ENCODE measurements around the gene SPR. TPM values are rescaled to one million over a fixed set of nuclear protein-coding genes. Genes with fewer than 3 reads are reported as not detected.
A peak's percentile ranks its signal among the peaks of the same experiment; 100 is the strongest.

Gene SPR
- total and polyA plus RNA-seq, 2 of the 13 experiments (the other 11 are each of a cell fraction or from before 2014, with no cell fraction given) = 34.0 to 96.0 TPM

DNA sequence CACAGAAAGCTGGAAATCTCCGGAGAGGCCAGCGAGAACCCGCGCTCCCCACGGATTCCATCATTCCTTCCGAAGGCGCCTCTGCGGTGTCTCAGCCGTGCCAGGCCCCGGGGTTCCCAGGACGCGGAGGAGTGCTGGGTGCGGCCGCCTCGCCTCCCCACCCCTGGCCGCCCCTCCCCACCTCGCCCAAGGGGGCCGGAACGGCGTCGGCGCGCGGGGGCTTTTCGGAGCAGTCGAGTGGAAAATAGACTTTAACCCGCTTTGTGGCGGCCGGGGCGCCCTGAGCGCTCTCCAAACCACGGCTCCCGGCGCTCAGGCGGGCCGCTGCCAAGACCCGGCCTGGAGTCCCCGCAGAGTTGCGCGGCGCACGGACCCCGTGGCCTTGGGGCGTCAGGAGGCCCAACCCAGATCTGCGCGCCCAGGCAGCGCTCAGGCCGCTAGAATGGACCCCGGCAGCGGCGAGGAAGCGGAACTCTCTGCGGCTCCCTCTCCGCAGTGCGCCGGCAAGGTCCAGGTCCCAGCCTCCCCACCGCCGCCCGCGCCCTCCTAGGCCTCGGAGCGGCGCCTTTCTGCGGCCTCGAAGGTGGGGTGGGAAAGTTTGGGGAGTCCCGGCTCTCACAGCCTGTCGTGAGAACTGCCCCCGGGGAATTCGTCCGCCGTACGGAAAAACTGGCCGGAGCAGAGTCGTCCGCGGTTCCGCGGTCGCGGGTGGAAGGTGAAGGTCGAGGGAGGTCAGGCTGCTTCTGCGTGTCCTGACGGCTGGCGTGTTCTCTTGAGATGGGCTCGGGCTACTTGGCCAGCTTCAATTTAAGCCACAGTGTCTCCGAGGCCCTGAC is 28.9 kb downstream of the SPR start (continued):
- TF ChIP-seq, protein P1, sequence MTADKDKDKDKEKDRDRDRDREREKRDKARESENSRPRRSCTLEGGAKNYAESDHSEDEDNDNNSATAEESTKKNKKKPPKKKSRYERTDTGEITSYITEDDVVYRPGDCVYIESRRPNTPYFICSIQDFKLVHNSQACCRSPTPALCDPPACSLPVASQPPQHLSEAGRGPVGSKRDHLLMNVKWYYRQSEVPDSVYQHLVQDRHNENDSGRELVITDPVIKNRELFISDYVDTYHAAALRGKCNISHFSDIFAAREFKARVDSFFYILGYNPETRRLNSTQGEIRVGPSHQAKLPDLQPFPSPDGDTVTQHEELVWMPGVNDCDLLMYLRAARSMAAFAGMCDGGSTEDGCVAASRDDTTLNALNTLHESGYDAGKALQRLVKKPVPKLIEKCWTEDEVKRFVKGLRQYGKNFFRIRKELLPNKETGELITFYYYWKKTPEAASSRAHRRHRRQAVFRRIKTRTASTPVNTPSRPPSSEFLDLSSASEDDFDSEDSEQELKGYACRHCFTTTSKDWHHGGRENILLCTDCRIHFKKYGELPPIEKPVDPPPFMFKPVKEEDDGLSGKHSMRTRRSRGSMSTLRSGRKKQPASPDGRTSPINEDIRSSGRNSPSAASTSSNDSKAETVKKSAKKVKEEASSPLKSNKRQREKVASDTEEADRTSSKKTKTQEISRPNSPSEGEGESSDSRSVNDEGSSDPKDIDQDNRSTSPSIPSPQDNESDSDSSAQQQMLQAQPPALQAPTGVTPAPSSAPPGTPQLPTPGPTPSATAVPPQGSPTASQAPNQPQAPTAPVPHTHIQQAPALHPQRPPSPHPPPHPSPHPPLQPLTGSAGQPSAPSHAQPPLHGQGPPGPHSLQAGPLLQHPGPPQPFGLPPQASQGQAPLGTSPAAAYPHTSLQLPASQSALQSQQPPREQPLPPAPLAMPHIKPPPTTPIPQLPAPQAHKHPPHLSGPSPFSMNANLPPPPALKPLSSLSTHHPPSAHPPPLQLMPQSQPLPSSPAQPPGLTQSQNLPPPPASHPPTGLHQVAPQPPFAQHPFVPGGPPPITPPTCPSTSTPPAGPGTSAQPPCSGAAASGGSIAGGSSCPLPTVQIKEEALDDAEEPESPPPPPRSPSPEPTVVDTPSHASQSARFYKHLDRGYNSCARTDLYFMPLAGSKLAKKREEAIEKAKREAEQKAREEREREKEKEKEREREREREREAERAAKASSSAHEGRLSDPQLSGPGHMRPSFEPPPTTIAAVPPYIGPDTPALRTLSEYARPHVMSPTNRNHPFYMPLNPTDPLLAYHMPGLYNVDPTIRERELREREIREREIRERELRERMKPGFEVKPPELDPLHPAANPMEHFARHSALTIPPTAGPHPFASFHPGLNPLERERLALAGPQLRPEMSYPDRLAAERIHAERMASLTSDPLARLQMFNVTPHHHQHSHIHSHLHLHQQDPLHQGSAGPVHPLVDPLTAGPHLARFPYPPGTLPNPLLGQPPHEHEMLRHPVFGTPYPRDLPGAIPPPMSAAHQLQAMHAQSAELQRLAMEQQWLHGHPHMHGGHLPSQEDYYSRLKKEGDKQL (CRISPR knock-in tag; IDR thresholded peaks at IDR 0.05; ENCODE audit: low read depth) = no peak
- no peak for TF ChIP-seq ZFP1 (CRISPR knock-in tag; IDR thresholded peaks at IDR 0.05)
- TF ChIP-seq ZNF496 (CRISPR knock-in tag; IDR thresholded peaks at IDR 0.05; ENCODE audit: insufficient replicate concordance) = no peak
- no peak for TF ChIP-seq RFX3 (CRISPR knock-in tag; IDR thresholded peaks at IDR 0.05)
- no peak for TF ChIP-seq ZNF256 (CRISPR knock-in tag; conservative IDR thresholded peaks at IDR 0.05)
- no peak for TF ChIP-seq ZNF530 (CRISPR knock-in tag; IDR thresholded peaks at IDR 0.05; ENCODE audit: low read depth)
- TF ChIP-seq MEF2D (CRISPR knock-in tag; IDR thresholded peaks at IDR 0.05) = peak; percentile 50; the same call in 1 of the 2 replicates
- peak; percentile 84 for TF ChIP-seq PHF8 (CRISPR knock-in tag; IDR thresholded peaks at IDR 0.05)
- TF ChIP-seq HNF4A (CRISPR knock-in tag; IDR thresholded peaks at IDR 0.05) = peak; percentile 64
- no peak for TF ChIP-seq ZNF343 (CRISPR knock-in tag; IDR thresholded peaks at IDR 0.05)
- TF ChIP-seq LCORL (IDR thresholded peaks at IDR 0.05) = no peak
- peak; percentile 94 for TF ChIP-seq LCORL (CRISPR knock-in tag; IDR thresholded peaks at IDR 0.05)
- TF ChIP-seq NCOR1 (IDR thresholded peaks at IDR 0.05; ENCODE audit: borderline replicate concordance, low read length) = no peak
- TF ChIP-seq FOXA3 (CRISPR knock-in tag; IDR thresholded peaks at IDR 0.05) = no peak; the same call in 1 of the 2 replicates
- TF ChIP-seq FOXA1 (IDR thresholded peaks at IDR 0.05) = no peak
- TF ChIP-seq FOXA1 (CRISPR knock-in tag; IDR thresholded peaks at IDR 0.05) = no peak
- no peak for TF ChIP-seq ZBTB3 (CRISPR knock-in tag; IDR thresholded peaks at IDR 0.05; ENCODE audit: borderline replicate concordance, low read depth)
- TF ChIP-seq, protein P2, sequence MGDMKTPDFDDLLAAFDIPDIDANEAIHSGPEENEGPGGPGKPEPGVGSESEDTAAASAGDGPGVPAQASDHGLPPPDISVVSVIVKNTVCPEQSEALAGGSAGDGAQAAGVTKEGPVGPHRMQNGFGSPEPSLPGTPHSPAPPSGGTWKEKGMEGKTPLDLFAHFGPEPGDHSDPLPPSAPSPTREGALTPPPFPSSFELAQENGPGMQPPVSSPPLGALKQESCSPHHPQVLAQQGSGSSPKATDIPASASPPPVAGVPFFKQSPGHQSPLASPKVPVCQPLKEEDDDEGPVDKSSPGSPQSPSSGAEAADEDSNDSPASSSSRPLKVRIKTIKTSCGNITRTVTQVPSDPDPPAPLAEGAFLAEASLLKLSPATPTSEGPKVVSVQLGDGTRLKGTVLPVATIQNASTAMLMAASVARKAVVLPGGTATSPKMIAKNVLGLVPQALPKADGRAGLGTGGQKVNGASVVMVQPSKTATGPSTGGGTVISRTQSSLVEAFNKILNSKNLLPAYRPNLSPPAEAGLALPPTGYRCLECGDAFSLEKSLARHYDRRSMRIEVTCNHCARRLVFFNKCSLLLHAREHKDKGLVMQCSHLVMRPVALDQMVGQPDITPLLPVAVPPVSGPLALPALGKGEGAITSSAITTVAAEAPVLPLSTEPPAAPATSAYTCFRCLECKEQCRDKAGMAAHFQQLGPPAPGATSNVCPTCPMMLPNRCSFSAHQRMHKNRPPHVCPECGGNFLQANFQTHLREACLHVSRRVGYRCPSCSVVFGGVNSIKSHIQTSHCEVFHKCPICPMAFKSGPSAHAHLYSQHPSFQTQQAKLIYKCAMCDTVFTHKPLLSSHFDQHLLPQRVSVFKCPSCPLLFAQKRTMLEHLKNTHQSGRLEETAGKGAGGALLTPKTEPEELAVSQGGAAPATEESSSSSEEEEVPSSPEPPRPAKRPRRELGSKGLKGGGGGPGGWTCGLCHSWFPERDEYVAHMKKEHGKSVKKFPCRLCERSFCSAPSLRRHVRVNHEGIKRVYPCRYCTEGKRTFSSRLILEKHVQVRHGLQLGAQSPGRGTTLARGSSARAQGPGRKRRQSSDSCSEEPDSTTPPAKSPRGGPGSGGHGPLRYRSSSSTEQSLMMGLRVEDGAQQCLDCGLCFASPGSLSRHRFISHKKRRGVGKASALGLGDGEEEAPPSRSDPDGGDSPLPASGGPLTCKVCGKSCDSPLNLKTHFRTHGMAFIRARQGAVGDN (CRISPR knock-in tag; IDR thresholded peaks at IDR 0.05) = peak; percentile 88
- peak; percentile 80; the same call in 1 of the 2 replicates for TF ChIP-seq FOXC1 (CRISPR knock-in tag; IDR thresholded peaks at IDR 0.05; ENCODE audit: borderline replicate concordance)
- peak; percentile 80 for TF ChIP-seq ZMYM4 (CRISPR knock-in tag; IDR thresholded peaks at IDR 0.05)
- peak; percentile 69; the same call in 1 of the 2 replicates for TF ChIP-seq ZBTB20 (CRISPR knock-in tag; IDR thresholded peaks at IDR 0.05; ENCODE audit: borderline replicate concordance, low read depth)
- TF ChIP-seq TBP (CRISPR knock-in tag; IDR thresholded peaks at IDR 0.05) = no peak
- peak; percentile 66; the same call in 1 of the 2 replicates for TF ChIP-seq ZMAT3 (CRISPR knock-in tag; conservative IDR thresholded peaks at IDR 0.05)
